ENCODE measurements around the gene MVK.

- no peak for TF ChIP-seq CTCF (IDR thresholded peaks at IDR 0.05; ENCODE audit: insufficient read depth, low read length, poor library complexity, severe bottlenecking)
- no peak for TF ChIP-seq EZH2phosphoT487 (conservative IDR thresholded peaks at IDR 0.05; ENCODE audit: low read length)
These were observed 8.3 kb downstream of the MVK start for GRCh38 chr12:109581856-109582255.
